Hematopoietic multipotent progenitor cell treated with erythropoietin and hydrocortisone succinate and interleukin-3 and kit ligand, for 15 days (in vitro differentiated cells): ENCODE results near the gene DDX25.
"Not testable (repeated sequence)": the region's sequence is repeated elsewhere in the genome, so short reads cannot be mapped to it uniquely, and the experiment has no call there.

ENCODE experiments used
- DNase-seq: peaks from one replicate; pipeline ENCODE4 v3.0.0-alpha.2; 2015; ENCODE audit warnings: low spot score

Gene DDX25

GRCh38 chr11:125903711-125904659 is at the start of gene DDX25:
Gene DDX25 (plus strand): TSS chr11:125904508. CDS start chr11:125904518, 10 bp downstream.
- no peak for DNase-seq

- not testable (repeated sequence) for DNase-seq
These were observed 46.6 kb upstream of the DDX25 start for GRCh38 chr11:125857670-125858069.

GRCh38 chr11:125862786-125863185 is 41.5 kb upstream of the DDX25 start:
- not testable (repeated sequence) for DNase-seq

- not testable (repeated sequence) for DNase-seq
These were observed 39.0 kb upstream of the DDX25 start for GRCh38 chr11:125865354-125865753.

- no peak for DNase-seq
These were observed 34.8 kb upstream of the DDX25 start for GRCh38 chr11:125869521-125869920.

GRCh38 chr11:125871391-125872137 is 32.7 kb upstream of the DDX25 start:
- DNase-seq: peak; percentile 33

GRCh38 chr11:125872138-125872491 is 32.2 kb upstream of the DDX25 start:
- no peak for DNase-seq

GRCh38 chr11:125873881-125874555 is 30.3 kb upstream of the DDX25 start:
- DNase-seq: no peak

- peak; percentile 59 for DNase-seq
These were observed 29.7 kb upstream of the DDX25 start for GRCh38 chr11:125874556-125875124.

- no peak for DNase-seq
These were observed 23.0 kb upstream of the DDX25 start for GRCh38 chr11:125881291-125881690.

- no peak for DNase-seq
These were observed 20.9 kb upstream of the DDX25 start for GRCh38 chr11:125883375-125883774.

- peak; percentile 43 for DNase-seq
These were observed 17.3 kb upstream of the DDX25 start for GRCh38 chr11:125886997-125887372.

- DNase-seq: peak; percentile 87
These were observed 16.7 kb upstream of the DDX25 start, which contains the start of gene HYLS1 for GRCh38 chr11:125887373-125888324. Gene HYLS1 (plus strand): TSS chr11:125887668. CDS start chr11:125899369, 11,701 bp downstream.

GRCh38 chr11:125890447-125891100 is 13.7 kb upstream of the DDX25 start:
- no peak for DNase-seq

GRCh38 chr11:125892071-125892470 is 12.2 kb upstream of the DDX25 start:
- no peak for DNase-seq

GRCh38 chr11:125892994-125893393 is 11.3 kb upstream of the DDX25 start:
- DNase-seq: no peak

- no peak for DNase-seq
These were observed 2.4 kb upstream of the DDX25 start for GRCh38 chr11:125901872-125902271.

- DNase-seq: no peak
These were observed 1.9 kb upstream of the DDX25 start for GRCh38 chr11:125902277-125902926.

GRCh38 chr11:125902927-125903710 is 1.2 kb upstream of the DDX25 start, which contains the start of gene PUS3:
Gene PUS3 (minus strand): TSS chr11:125903206. CDS start chr11:125896284, 6,922 bp downstream.
- peak; percentile 81 for DNase-seq
